Measurements from ENCODE around the gene RRM2. TPM values are rescaled to one million over a fixed set of nuclear protein-coding genes. Genes with fewer than 3 reads are reported as not detected.
A peak's percentile ranks its signal among the peaks of the same experiment; 100 is the strongest.

Gene RRM2
- polyA plus RNA-seq, 3 donors, result 1.5 TPM; not detected in 2

GRCh38 chr2:10129490-10129889 lies 7.0 kb downstream of the RRM2 start:
- H3K4me3 ChIP-seq (replicated peaks in 1 of 3; ENCODE audit: low read depth in 2 of 3, low read length in 3 of 3), result no peak overlapping the region
- peaks cover 40% of the 10 kb centered on the region for H3K4me1 Mint-ChIP-seq
- intact Hi-C loops (cut with micrococcal nuclease), result loop anchor here (10.0 kb wide), 2 partner anchors 145 to 175 kb away; partner anchors contain the start of gene HPCAL1 (in 1 of the 2)
- no peak overlapping the region for H3K9ac ChIP-seq (ENCODE audit: insufficient read depth, low read length, poor library complexity, severe bottlenecking)
- no peak overlapping the region for H3K4me3 Mint-ChIP-seq
- 100% methylated on average over 1 of the region's 3 CpGs for WGBS (ENCODE audit: insufficient coverage)
- peak overlapping the region in 1 of 2 donors; percentile 12 for H3K27ac ChIP-seq (ENCODE audit: low read depth in 1 of 2, low read length in 2 of 2)
- no peak for TF ChIP-seq CTCF (IDR thresholded peaks at IDR 0.05)
- H3K4me1 ChIP-seq (ENCODE audit: control insufficient read depth in 1 of 2, insufficient read depth in 2 of 2, low read length in 2 of 2), result peaks cover 4 to 15% of the 10 kb centered on the region in 2 donors
- DNase-seq, result no peak
- H3K27ac Mint-ChIP-seq, result peak overlapping the region in 1 of 7 donors; percentile 60
- H4K20me1 ChIP-seq (ENCODE audit: insufficient read depth, low read length), result no peaks in the 10 kb centered on the region
- peaks cover 30 to 52% of the 10 kb centered on the region in 2 donors for H3K36me3 Mint-ChIP-seq
- H3K9me3 ChIP-seq (replicated peaks in 1 of 2; ENCODE audit: control insufficient read depth in 1 of 2, insufficient read depth in 1 of 2, low read length in 2 of 2), result no peaks in the 10 kb centered on the region
- no peak overlapping the region for H3K4me2 ChIP-seq (replicated peaks; ENCODE audit: extremely low read depth, low read length, poor library complexity, severe bottlenecking)
- no peaks in the 10 kb centered on the region for H3K9me3 Mint-ChIP-seq
- H3K27me3 ChIP-seq (ENCODE audit: control insufficient read depth in 2 of 2, insufficient read depth in 2 of 2, low read length in 2 of 2), result no peaks in the 10 kb centered on the region
- H3K36me3 ChIP-seq (replicated peaks in 1 of 2; ENCODE audit: control insufficient read depth in 1 of 2, insufficient read depth in 2 of 2, low read length in 2 of 2), result peaks cover 17 to 57% of the 10 kb centered on the region in 2 donors
- H2AFZ ChIP-seq (ENCODE audit: insufficient read depth, low read depth, low read length, poor library complexity, severe bottlenecking), result no peak overlapping the region
- peaks cover 0 to 2% (median 0%) of the 10 kb centered on the region in 3 donors for H3K27me3 Mint-ChIP-seq (ENCODE audit: low read depth in 3 of 3)
- H3K79me2 ChIP-seq (ENCODE audit: insufficient read depth, low read length), result peaks cover 89% of the 10 kb centered on the region

DNA sequence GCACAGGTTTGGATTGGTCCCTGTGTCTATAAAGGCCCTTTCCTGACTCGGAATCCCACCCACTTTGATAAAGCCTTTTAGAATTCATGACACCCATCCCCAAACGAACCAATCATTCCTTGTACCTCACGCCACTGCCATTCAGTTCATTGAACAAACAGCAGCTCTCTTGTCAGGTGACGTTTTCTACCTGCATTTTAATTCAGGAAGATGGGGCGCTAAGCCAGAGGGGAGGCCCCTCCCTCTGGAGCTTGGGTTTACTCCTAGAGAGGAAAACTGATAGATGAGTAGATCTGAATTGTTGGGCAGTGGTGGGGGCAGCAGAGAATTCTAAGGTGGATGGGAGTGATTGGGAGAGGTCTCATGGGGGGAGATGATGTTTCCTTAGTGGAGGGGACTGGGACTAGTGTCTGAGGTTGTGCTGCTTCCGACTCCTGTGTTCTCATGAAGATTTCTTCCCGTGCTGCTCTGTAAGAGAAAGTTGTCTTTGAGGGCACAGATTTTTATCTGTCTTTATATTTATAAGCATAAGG lies 9.6 kb downstream of the RRM2 start:
- Histone ChIP-seq H3K79me2 (ENCODE audit: insufficient read depth, low read length) (peaks cover 63% of the 10 kb centered on the region), H3K4me1 (ENCODE audit: control insufficient read depth in 1 of 2, insufficient read depth in 2 of 2, low read length in 2 of 2) (peaks cover 5 to 7% of the 10 kb centered on the region in 2 donors), H3K27me3 (ENCODE audit: control insufficient read depth in 2 of 2, insufficient read depth in 2 of 2, low read length in 2 of 2) (no peaks in the 10 kb centered on the region), H4K20me1 (ENCODE audit: insufficient read depth, low read length) (no peaks in the 10 kb centered on the region), H3K36me3 (replicated peaks in 1 of 2; ENCODE audit: control insufficient read depth in 1 of 2, insufficient read depth in 2 of 2, low read length in 2 of 2) (peaks cover 17 to 54% of the 10 kb centered on the region in 2 donors), H2AFZ (ENCODE audit: insufficient read depth, low read depth, low read length, poor library complexity, severe bottlenecking) (no peak overlapping the region), H3K9ac (ENCODE audit: insufficient read depth, low read length, poor library complexity, severe bottlenecking) (no peak overlapping the region), H3K4me2 (replicated peaks; ENCODE audit: extremely low read depth, low read length, poor library complexity, severe bottlenecking) (no peak overlapping the region), H3K9me3 (replicated peaks in 1 of 2; ENCODE audit: control insufficient read depth in 1 of 2, insufficient read depth in 1 of 2, low read length in 2 of 2) (no peaks in the 10 kb centered on the region), H3K4me3 (replicated peaks in 1 of 3; ENCODE audit: low read depth in 2 of 3, low read length in 3 of 3) (no peak overlapping the region), H3K27ac (ENCODE audit: low read depth in 1 of 2, low read length in 2 of 2) (peak overlapping the region in 1 of 2 donors; percentile 40)
- peaks cover 32% of the 10 kb centered on the region for H3K4me1 Mint-ChIP-seq
- TF ChIP-seq CTCF (IDR thresholded peaks at IDR 0.05), result no peak
- H3K36me3 Mint-ChIP-seq, result peaks cover 39 to 63% of the 10 kb centered on the region in 2 donors
- peak overlapping the region in 5 of 7 donors; percentile 6 to 73 (median 52) for H3K27ac Mint-ChIP-seq
- no peak overlapping the region for H3K4me3 Mint-ChIP-seq
- H3K27me3 Mint-ChIP-seq (ENCODE audit: low read depth in 3 of 3), result peaks cover 0 to 4% (median 0%) of the 10 kb centered on the region in 3 donors
- DNase-seq, result no peak
- intact Hi-C loops (cut with micrococcal nuclease), result loop anchor here in 1 of 2 donors (10.0 kb wide), 1 partner anchor 133 kb away; no protein-coding TSS in a partner anchor
- 93% methylated on average over 4 of the region's 7 CpGs for WGBS (ENCODE audit: insufficient coverage)
- no peaks in the 10 kb centered on the region for H3K9me3 Mint-ChIP-seq
